Activated naive CD4-positive, alpha-beta T cell treated with anti-CD3 and anti-CD28 coated beads for 36 hours (primary cell): ENCODE results near the gene ELANE. TPM values are rescaled to one million over a fixed set of nuclear protein-coding genes. Genes with fewer than 3 reads are reported as not detected.
"Not testable (repeated sequence)": the region's sequence is repeated elsewhere in the genome, so short reads cannot be mapped to it uniquely, and the experiment has no call there.

Source experiments
- CTCF ChIA-PET: fragments of 350-600 bp; sonication (Branson Sonifier 250); formaldehyde crosslinking; loops from one replicate; lab custom pipeline; 2021; ENCODE audit warnings: antibody characterized with exemption; lab: Charles Lee
- DNase-seq: peaks from one replicate; pipeline ENCODE4 v3.0.0-alpha.2; 2020
- H3K27ac Mint-ChIP-seq: one replicate; pipeline ENCODE4 v1.8.0; 2021; ENCODE audit warnings: mild to moderate bottlenecking, mixed read lengths
- H3K27me3 Mint-ChIP-seq: one replicate; pipeline ENCODE4 v1.8.0; 2021; ENCODE audit warnings: low read depth, mixed read lengths
- H3K36me3 Mint-ChIP-seq: one replicate; pipeline ENCODE4 v1.8.0; 2021; ENCODE audit warnings: low read depth, mixed read lengths
- H3K4me1 Mint-ChIP-seq: one replicate; pipeline ENCODE4 v1.8.0; 2021; ENCODE audit warnings: low read depth, mixed read lengths
- H3K4me3 Mint-ChIP-seq: one replicate; pipeline ENCODE4 v1.8.0; 2021; ENCODE audit warnings: mild to moderate bottlenecking, moderate library complexity, mixed read lengths
- H3K9me3 Mint-ChIP-seq: one replicate; pipeline ENCODE4 v1.8.0; 2021; ENCODE audit warnings: mixed read lengths
- intact Hi-C: fragments of 100-400 bp; cut with micrococcal nuclease; formaldehyde crosslinking; loops from one replicate; pipeline ENCODE4 v1.15.1; 2023
- total RNA-seq, 2 experiments: library from RNA; stranded (reverse); gene quantifications; one replicate each; pipeline ENCODE4 v1.2.3, GENCODE V29; 2021

Gene ELANE
- total RNA-seq, 2 experiments from 2014 or later = not detected

DNA sequence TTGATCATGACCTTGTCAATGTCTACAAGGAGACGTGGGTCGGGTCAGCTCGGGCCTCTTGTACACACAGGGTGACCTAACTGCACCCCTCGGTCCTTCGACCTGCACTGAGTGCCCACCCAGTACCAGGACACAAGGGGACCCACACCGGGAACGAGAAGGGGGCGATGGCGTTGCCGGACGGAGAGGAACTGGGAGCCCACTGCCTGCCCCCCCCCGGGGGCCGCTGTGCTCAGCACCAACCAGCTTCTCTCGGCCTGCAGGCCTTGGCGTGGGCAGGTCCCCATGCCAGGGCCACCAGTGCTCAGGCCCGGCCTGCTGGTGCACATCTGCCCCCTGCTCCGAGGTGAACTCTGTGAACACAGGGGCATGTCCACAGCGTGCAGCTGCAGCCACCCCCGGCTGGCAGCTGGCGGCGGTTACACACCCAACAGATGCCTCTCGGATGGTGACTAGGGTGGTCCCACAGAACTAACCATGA is 21.5 kb downstream of the ELANE start:
- no peaks in the 10 kb centered on the region for H3K9me3 Mint-ChIP-seq
- CTCF ChIA-PET = interaction anchor here (0.5 to 0.9 kb wide), 2 partner anchors 10 to 305 kb away, joined by 4 read pairs; no protein-coding TSS in a partner anchor
- intact Hi-C loops = loop anchor here (2.0 kb wide), 1 partner anchor 33 kb away; no protein-coding TSS in a partner anchor
- DNase-seq = no peak
- peaks cover 3% of the 10 kb centered on the region for H3K36me3 Mint-ChIP-seq
- no peaks in the 10 kb centered on the region for H3K27me3 Mint-ChIP-seq
- no peak overlapping the region for H3K27ac Mint-ChIP-seq
- no peak overlapping the region for H3K4me3 Mint-ChIP-seq
- H3K4me1 Mint-ChIP-seq = peaks cover 8% of the 10 kb centered on the region

GRCh38 chr19:875265-875879 is 23.3 kb downstream of the ELANE start:
- H3K36me3 Mint-ChIP-seq = peaks cover 4% of the 10 kb centered on the region
- intact Hi-C loops = no loop called here
- H3K4me1 Mint-ChIP-seq = peaks cover 8% of the 10 kb centered on the region
- CTCF ChIA-PET = interaction anchor here (0.5 kb wide), 1 partner anchor 249 kb away, joined by 5 read pairs; no protein-coding TSS in a partner anchor
- no peak for DNase-seq
- H3K27me3 Mint-ChIP-seq = no peaks in the 10 kb centered on the region
- H3K9me3 Mint-ChIP-seq = no peaks in the 10 kb centered on the region
- H3K4me3 Mint-ChIP-seq = no peak overlapping the region
- no peak overlapping the region for H3K27ac Mint-ChIP-seq

DNA sequence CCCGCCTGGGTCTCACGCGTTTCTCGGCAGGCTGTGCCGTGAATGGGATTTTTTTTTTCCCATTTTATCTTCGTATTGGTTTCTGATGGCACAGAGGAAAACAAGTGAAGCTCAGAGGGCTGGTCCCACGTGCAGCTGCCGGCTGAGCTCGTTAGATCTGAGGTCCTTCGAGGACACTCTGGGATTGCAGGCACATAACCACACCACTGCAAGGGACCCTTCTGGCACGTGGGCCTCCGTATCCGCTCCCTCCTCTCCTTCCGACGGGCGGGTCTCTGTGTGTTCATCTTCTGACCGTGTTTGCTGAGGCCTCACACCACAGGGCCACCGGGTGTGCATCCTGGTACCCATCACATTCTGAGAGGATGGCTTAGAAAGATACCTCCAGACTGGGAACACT is 24.0 kb downstream of the ELANE start:
- intact Hi-C loops = no loop called here
- Mint-ChIP-seq H3K27ac (no peak overlapping the region), H3K4me3 (no peak overlapping the region)

DNA sequence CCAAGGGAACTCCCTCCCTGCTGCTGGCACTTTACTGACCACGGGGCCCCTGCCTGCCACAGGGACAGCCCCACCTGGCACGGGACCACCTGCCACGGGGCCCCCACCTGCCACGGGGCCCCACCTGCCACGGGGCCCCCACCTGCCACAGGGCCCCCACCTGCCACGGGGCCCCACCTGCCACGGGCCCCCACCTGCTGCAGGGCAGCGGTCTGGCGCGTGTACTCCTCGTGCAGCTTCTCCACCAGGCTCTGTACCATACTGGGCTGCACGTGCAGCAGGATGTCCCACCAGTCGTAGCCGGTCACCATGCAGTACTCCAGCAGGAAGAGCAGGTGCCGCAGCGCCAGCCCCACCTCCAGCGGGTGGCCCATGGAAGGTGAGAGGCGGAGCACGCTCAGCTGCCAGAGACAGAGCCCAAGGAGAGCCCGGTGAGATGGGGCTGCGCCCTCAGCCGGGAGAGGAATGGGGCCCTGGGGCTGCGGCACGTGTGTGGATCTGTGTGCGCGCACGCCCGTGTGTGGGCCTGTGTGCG is 24.7 kb downstream of the ELANE start:
- Mint-ChIP-seq H3K4me1 (peaks cover 8% of the 10 kb centered on the region), H3K4me3 (no peak overlapping the region), H3K27me3 (no peaks in the 10 kb centered on the region), H3K9me3 (no peaks in the 10 kb centered on the region), H3K36me3 (peaks cover 4% of the 10 kb centered on the region), H3K27ac (no peak overlapping the region)
- no peak for DNase-seq
- CTCF ChIA-PET = no interaction called here
- intact Hi-C loops = no loop called here

More for the DNA sequence above, 24.0 kb downstream of the ELANE start:
- Mint-ChIP-seq H3K4me1 (peaks cover 8% of the 10 kb centered on the region), H3K27me3 (no peaks in the 10 kb centered on the region), H3K9me3 (no peaks in the 10 kb centered on the region), H3K36me3 (peaks cover 3% of the 10 kb centered on the region)
- no peak for DNase-seq
- CTCF ChIA-PET = no interaction called here

- CTCF ChIA-PET, intact Hi-C loops: not testable (repeated sequence)
Measured at GRCh38 chr19:877992-878660, 26.0 kb downstream of the ELANE start.

DNA sequence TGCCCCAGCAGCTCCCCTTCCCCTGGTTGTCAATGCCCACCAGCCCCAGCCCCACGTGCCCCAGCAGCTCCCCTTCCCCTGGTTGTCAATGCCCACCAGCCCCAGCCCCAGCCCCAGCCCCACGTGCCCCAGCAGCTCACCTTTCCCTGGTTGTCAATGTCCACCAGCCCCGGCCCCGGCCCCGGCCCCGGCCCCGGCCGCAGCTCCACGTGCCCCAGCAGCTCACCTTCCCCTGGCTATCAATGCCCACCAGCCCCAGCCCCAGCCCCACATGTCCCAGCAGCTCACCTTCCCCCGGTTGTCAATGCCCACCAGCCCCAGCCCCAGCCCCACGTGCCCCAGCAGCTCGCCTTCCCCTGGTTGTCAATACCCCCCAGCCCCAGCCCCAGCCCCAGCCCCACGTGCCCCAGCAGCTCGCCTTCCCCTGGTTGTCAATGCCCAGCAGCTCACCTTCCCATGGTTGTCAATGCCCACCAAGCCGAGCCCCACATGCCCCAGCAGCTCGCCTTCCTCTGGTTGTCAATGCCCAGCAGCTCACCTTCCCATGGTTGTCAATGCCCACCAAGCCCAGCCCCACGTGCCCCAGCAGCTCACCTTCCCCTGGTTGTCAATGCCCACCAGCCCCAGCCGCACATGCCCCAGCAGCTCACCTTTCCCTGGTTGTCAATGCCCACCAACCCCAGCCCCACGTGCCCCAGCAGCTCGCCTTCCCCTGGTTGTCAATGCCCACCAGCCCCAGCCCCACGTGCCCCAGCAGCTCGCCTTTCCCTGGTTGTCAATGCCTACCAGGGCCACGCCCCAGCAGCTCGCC is 26.9 kb downstream of the ELANE start:
- H3K4me3 Mint-ChIP-seq, intact Hi-C loops, H3K4me1 Mint-ChIP-seq, DNase-seq, H3K9me3 Mint-ChIP-seq, H3K27ac Mint-ChIP-seq, H3K27me3 Mint-ChIP-seq: not testable (repeated sequence)
- H3K36me3 Mint-ChIP-seq = peaks cover 10% of the 10 kb centered on the region
- CTCF ChIA-PET = interaction anchor here (1.2 kb wide), 1 partner anchor 109 kb away, joined by 3 read pairs; no protein-coding TSS in a partner anchor

More at GRCh38 chr19:877992-878660, 26.0 kb downstream of the ELANE start:
- not testable (repeated sequence) for DNase-seq, H3K9me3 Mint-ChIP-seq, H3K27ac Mint-ChIP-seq, H3K4me3 Mint-ChIP-seq, H3K27me3 Mint-ChIP-seq, H3K36me3 Mint-ChIP-seq, H3K4me1 Mint-ChIP-seq

- intact Hi-C loops = no loop called here
- Mint-ChIP-seq H3K9me3 (no peaks in the 10 kb centered on the region), H3K27ac (no peak overlapping the region), H3K4me1 (no peaks in the 10 kb centered on the region), H3K4me3 (no peak overlapping the region), H3K36me3 (peaks cover 11% of the 10 kb centered on the region), H3K27me3 (no peaks in the 10 kb centered on the region)
- DNase-seq = no peak
- CTCF ChIA-PET = interaction anchor here (1.2 kb wide), 1 partner anchor 109 kb away, joined by 3 read pairs; no protein-coding TSS in a partner anchor
Measured at GRCh38 chr19:879711-880438, 27.8 kb downstream of the ELANE start.

GRCh38 chr19:881385-882071 is 29.4 kb downstream of the ELANE start:
- Mint-ChIP-seq H3K4me1 (no peaks in the 10 kb centered on the region), H3K27me3 (no peaks in the 10 kb centered on the region), H3K9me3 (no peaks in the 10 kb centered on the region), H3K36me3 (peaks cover 12% of the 10 kb centered on the region), H3K27ac (no peak overlapping the region), H3K4me3 (no peak overlapping the region)
- CTCF ChIA-PET = interaction anchor here (0.6 kb wide), 1 partner anchor 355 kb away, joined by 3 read pairs; no protein-coding TSS in a partner anchor
- DNase-seq = no peak
- intact Hi-C loops = no loop called here

DNA sequence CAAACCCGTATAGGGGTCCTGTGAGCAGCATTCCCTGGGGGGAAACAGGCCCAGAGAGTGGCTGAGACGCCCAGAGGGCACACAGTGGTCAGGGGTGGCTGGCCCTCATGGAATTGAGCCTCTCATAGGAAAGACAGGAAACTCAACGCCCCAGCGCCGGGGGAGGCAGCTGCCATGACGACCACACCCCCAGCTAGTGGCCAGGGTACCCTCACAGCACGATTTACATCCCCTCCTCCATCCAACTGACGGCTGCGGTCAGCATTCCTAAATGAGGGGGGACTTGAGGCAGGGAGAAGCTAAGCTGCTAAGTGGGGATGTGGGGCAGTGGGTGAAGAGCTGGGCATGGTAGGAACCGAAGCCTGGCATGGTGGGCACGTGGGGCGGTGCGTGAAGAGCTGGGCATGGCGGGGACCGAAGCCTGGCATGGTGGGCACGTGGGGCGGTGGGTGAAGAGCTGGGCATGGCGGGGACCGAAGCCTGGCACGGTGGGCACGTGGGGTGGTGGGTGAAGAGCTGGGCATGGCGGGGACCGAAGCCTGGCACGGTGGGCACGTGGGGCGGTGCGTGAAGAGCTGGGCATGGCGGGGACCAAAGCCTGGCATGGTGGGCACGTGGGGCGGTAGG is 30.9 kb downstream of the ELANE start:
- intact Hi-C loops = no loop called here
- CTCF ChIA-PET = no interaction called here

GRCh38 chr19:883661-884211 is 31.6 kb downstream of the ELANE start:
- no peak for DNase-seq
- H3K4me1 Mint-ChIP-seq = no peaks in the 10 kb centered on the region
- no peaks in the 10 kb centered on the region for H3K27me3 Mint-ChIP-seq
- no peaks in the 10 kb centered on the region for H3K9me3 Mint-ChIP-seq
- H3K36me3 Mint-ChIP-seq = peaks cover 12% of the 10 kb centered on the region
- no peak overlapping the region for H3K27ac Mint-ChIP-seq
- intact Hi-C loops = no loop called here
- no peak overlapping the region for H3K4me3 Mint-ChIP-seq
- CTCF ChIA-PET = no interaction called here

More for the DNA sequence above, 30.9 kb downstream of the ELANE start:
- no peak overlapping the region for H3K27ac Mint-ChIP-seq
- H3K9me3 Mint-ChIP-seq = no peaks in the 10 kb centered on the region
- no peak overlapping the region for H3K4me3 Mint-ChIP-seq
- DNase-seq = no peak
- H3K27me3 Mint-ChIP-seq = no peaks in the 10 kb centered on the region
- peaks cover 12% of the 10 kb centered on the region for H3K36me3 Mint-ChIP-seq
- no peaks in the 10 kb centered on the region for H3K4me1 Mint-ChIP-seq
